B cell (primary cell): Measurements from ENCODE around the gene CLEC19A. TPM values are rescaled to one million over a fixed set of nuclear protein-coding genes. Genes with fewer than 3 reads are reported as not detected.

Source experiments
- ATAC-seq: fragments of 200-7000 bp; cut with Tn5 transposase; one replicate; pipeline ENCODE4 v1.10.0; 2021; ENCODE audit warnings: low read depth, mild to moderate bottlenecking, moderate number of reproducible peaks, moderate library complexity
- CTCF ChIA-PET: fragments of 350-600 bp; sonication (Branson Sonifier 250); formaldehyde crosslinking; loops from one replicate; lab custom pipeline; 2021; ENCODE audit warnings: antibody characterized with exemption, inconsistent platforms; lab: Charles Lee
- POLR2A ChIA-PET: fragments of 350-600 bp; sonication (Branson Sonifier 250); formaldehyde crosslinking; loops from one replicate; lab custom pipeline; 2021; ENCODE audit warnings: antibody characterized with exemption; lab: Charles Lee
- DNase-seq: peaks from one replicate; pipeline ENCODE4 v3.0.0; 2013
- H2AFZ ChIP-seq: 2 replicates; pipeline ENCODE4 v1.6.1; 2012; ENCODE audit warnings: mild to moderate bottlenecking, low read depth, low read length; ENCODE audit not compliant: insufficient read depth, poor library complexity, severe bottlenecking
- H3K27ac ChIP-seq, 2 donors: 1 replicate in 1 of 2; 2 replicates in 1 of 2; pipeline ENCODE4 v1.5.1; 2012 to 2013; ENCODE audit warnings: low read length in 2 of 2, mild to moderate bottlenecking in 2 of 2, moderate library complexity in 1 of 2
- H3K27me3 ChIP-seq, 4 experiments: fragments of 200-600 bp in 1 of 4; sonication (generic) in 1 of 4; replicated peaks in 1 of 4; 1 replicate in 2 of 4; 2 replicates in 2 of 4; pipeline versions ENCODE4 v1.6.1 to v1.7.0; 2013 to 2016; ENCODE audit warnings: low read length in 3 of 4, mild to moderate bottlenecking in 2 of 4, mixed read lengths in 1 of 4, moderate library complexity in 1 of 4; ENCODE audit not compliant: insufficient read depth in 4 of 4, control insufficient read depth in 3 of 4; ENCODE audit errors: control extremely low read depth in 1 of 4
- H3K36me3 ChIP-seq, 2 experiments: replicated peaks in 1 of 2; 1 replicate in 1 of 2; 2 replicates in 1 of 2; pipeline versions ENCODE4 v1.6.1 to v1.7.1; 2013; ENCODE audit warnings: low read length in 1 of 2; ENCODE audit not compliant: insufficient read depth in 2 of 2, control insufficient read depth in 1 of 2; ENCODE audit errors: control extremely low read depth in 1 of 2, extremely low read depth in 1 of 2
- H3K4me1 ChIP-seq, 2 donors: fragments of 200-600 bp in 1 of 2; sonication (generic) in 1 of 2; 1 replicate in 1 of 2; 2 replicates in 1 of 2; pipeline versions ENCODE4 v1.5.1 to v1.6.1; 2013 to 2017; ENCODE audit warnings: low read length in 2 of 2; ENCODE audit not compliant: control insufficient read depth in 2 of 2, insufficient read depth in 2 of 2
- H3K4me2 ChIP-seq: replicated peaks from 2 replicates; pipeline ENCODE3; 2012; ENCODE audit warnings: mild to moderate bottlenecking, low read depth, low read length; ENCODE audit not compliant: poor library complexity, severe bottlenecking
- H3K4me3 ChIP-seq, 5 experiments: fragments of 200-600 bp in 1 of 5; sonication (generic) in 1 of 5; 1 replicate in 3 of 5; 2 replicates in 2 of 5; pipeline versions ENCODE4 v1.5.1 to v1.7.0; 2011 to 2016; ENCODE audit warnings: low read length in 4 of 5, mild to moderate bottlenecking in 4 of 5, low read depth in 2 of 5, control low read depth in 1 of 5, moderate library complexity in 1 of 5; ENCODE audit not compliant: insufficient read depth in 1 of 5; ENCODE audit errors: control extremely low read depth in 1 of 5, extremely low read depth in 1 of 5
- H3K79me2 ChIP-seq: fragments of 200-600 bp; sonication (generic); one replicate; pipeline ENCODE4 v1.6.0; 2016; ENCODE audit warnings: low read length; ENCODE audit not compliant: control insufficient read depth, insufficient read depth
- H3K9ac ChIP-seq: fragments of 200-600 bp; sonication (generic); 2 replicates; pipeline ENCODE4 v1.6.1; 2017; ENCODE audit warnings: mild to moderate bottlenecking, low read length, moderate library complexity
- H3K9me3 ChIP-seq, 3 donors: one replicate each; pipeline versions ENCODE4 v1.6.1 to v1.7.1; 2013; ENCODE audit warnings: low read length in 2 of 3; ENCODE audit not compliant: control insufficient read depth in 2 of 3, insufficient read depth in 1 of 3; ENCODE audit errors: control extremely low read depth in 1 of 3
- H4K20me1 ChIP-seq: 2 replicates; pipeline ENCODE4 v1.6.0; 2012; ENCODE audit warnings: mild to moderate bottlenecking, low read length; ENCODE audit not compliant: insufficient read depth, control insufficient read depth, poor library complexity, severe bottlenecking
- H3K27ac Mint-ChIP-seq: one replicate; pipeline ENCODE4 v1.8.0; 2021; ENCODE audit warnings: mixed read lengths
- H3K27me3 Mint-ChIP-seq: one replicate; pipeline ENCODE4 v1.8.0; 2021; ENCODE audit warnings: mixed read lengths
- H3K4me1 Mint-ChIP-seq: one replicate; pipeline ENCODE4 v1.8.0; 2021; ENCODE audit warnings: mixed read lengths
- H3K4me3 Mint-ChIP-seq: one replicate; pipeline ENCODE4 v1.8.0; 2021; ENCODE audit warnings: mixed read lengths
- H3K9me3 Mint-ChIP-seq: one replicate; pipeline ENCODE4 v1.8.0; 2022; ENCODE audit warnings: mixed read lengths; ENCODE audit not compliant: insufficient read depth
- EZH2 ChIP-seq: IDR thresholded peaks from 2 replicates; pipeline ENCODE4 v1.6.1; 2012; ENCODE audit warnings: borderline replicate concordance, low read depth, mild to moderate bottlenecking, moderate library complexity, low read length; ENCODE audit not compliant: insufficient read depth, poor library complexity, severe bottlenecking
- WGBS: methylation state at CpG from one replicate; pipeline ENCODE4 v1.1.5; 2013; ENCODE audit warnings: missing lambda C conversion rate; ENCODE audit not compliant: insufficient coverage; 5-methylcytosine and 5-hydroxymethylcytosine counted together
- intact Hi-C: fragments of 100-400 bp; cut with micrococcal nuclease; formaldehyde crosslinking; loops from one replicate; pipeline ENCODE4 v1.10.0; 2022
- polyA plus RNA-seq: library from polyadenylated mRNA; depleted of rRNA; stranded (reverse); fragments of >200 nt; gene quantifications from 2 replicates; pipeline ENCODE4 v1.2.3, GENCODE V29; 2012
- total RNA-seq, 2 donors: library from RNA; stranded (reverse); fragments of 120-200 nt in 1 of 2; gene quantifications; 1 replicate in 1 of 2; 2 replicates in 1 of 2; pipeline versions ENCODE4 v1.2.3 to v1.2.4, GENCODE V29; 2013 to 2022
- TF ChIP-seq, protein P1 (sequence below): fragments of 200-600 bp; IDR thresholded peaks from one replicate; pipeline ENCODE4 v1.8.0; 2022; ENCODE audit warnings: antibody characterized with exemption, mild to moderate bottlenecking

The CLEC19A gene
- total and polyA plus RNA-seq, 2 donors (not counting 1 experiment from before 2014, with no cell fraction given), result not detected

DNA sequence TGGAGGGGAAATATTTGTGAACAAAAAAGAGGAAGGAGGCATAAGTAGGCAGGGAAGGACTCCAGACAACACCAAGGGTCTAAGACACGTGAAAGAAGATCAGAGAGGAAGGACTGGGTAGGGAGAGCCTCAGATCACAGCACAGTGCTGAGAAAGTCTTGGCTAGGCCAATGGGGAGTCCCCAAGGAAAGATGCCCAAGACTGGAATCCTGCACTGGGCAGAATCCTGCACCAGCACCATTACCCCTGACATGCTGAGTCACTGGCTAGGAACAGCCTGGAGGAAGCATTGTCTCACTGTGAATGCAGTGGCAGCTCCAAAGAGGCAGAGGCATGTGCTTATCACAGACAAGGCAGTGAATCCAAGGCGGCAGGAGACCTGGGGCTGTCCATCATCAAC is 19.2 kb downstream of the CLEC19A start:
- Mint-ChIP-seq H3K27ac (no peak overlapping the region), H3K4me3 (no peak overlapping the region), H3K9me3 (peaks cover 2% of the 10 kb centered on the region), H3K4me1 (peaks cover 2% of the 10 kb centered on the region), H3K27me3 (peaks cover 7% of the 10 kb centered on the region)
- no peaks in the 10 kb centered on the region for H3K4me1 ChIP-seq
- no peak for ATAC-seq
- intact Hi-C loops, result no loop called here
- 22% methylated on average over 2 of the region's 2 CpGs for WGBS
- TF ChIP-seq, protein P1, sequence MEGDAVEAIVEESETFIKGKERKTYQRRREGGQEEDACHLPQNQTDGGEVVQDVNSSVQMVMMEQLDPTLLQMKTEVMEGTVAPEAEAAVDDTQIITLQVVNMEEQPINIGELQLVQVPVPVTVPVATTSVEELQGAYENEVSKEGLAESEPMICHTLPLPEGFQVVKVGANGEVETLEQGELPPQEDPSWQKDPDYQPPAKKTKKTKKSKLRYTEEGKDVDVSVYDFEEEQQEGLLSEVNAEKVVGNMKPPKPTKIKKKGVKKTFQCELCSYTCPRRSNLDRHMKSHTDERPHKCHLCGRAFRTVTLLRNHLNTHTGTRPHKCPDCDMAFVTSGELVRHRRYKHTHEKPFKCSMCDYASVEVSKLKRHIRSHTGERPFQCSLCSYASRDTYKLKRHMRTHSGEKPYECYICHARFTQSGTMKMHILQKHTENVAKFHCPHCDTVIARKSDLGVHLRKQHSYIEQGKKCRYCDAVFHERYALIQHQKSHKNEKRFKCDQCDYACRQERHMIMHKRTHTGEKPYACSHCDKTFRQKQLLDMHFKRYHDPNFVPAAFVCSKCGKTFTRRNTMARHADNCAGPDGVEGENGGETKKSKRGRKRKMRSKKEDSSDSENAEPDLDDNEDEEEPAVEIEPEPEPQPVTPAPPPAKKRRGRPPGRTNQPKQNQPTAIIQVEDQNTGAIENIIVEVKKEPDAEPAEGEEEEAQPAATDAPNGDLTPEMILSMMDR, result no peak
- no peak for TF ChIP-seq EZH2
- POLR2A ChIA-PET, result no interaction called here
- H2AFZ ChIP-seq, result no peak overlapping the region
- no peaks in the 10 kb centered on the region for H3K36me3 ChIP-seq
- H3K9ac ChIP-seq, result no peak overlapping the region
- no peak overlapping the region for H3K27ac ChIP-seq
- H3K79me2 ChIP-seq, result no peaks in the 10 kb centered on the region
- no peaks in the 10 kb centered on the region for H4K20me1 ChIP-seq
- H3K4me3 ChIP-seq, result no peak overlapping the region
- DNase-seq, result no peak
- no peaks in the 10 kb centered on the region for H3K9me3 ChIP-seq
- H3K27me3 ChIP-seq, result peaks cover 0 to 6% (median 0%) of the 10 kb centered on the region in 4 experiments
- H3K4me2 ChIP-seq, result no peak overlapping the region
- CTCF ChIA-PET, result no interaction called here

DNA sequence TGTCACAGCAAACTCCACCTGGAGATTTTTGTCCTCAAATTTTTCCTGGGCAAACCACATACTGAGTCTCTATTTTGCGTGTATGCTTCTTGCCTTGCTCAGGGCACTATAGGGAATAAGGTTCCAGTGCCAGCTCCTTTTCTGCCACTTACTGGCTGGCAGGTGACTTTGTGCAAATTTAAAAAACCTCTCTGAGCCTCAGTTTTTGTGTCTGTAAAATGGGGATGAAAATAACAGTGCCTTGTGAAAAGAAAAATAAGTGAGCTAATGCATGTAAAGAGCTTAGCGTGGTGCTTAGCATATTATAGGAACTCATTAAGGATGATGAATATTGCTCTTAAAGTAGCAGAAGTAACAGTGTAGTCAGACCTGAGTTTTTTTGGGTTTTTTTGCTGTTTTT is 19.9 kb downstream of the CLEC19A start:
- 88% methylated on average over 2 of the region's 2 CpGs for whole genome bisulfite sequencing
- intact Hi-C loops, result no loop called here
- Histone ChIP-seq H3K4me1 (no peaks in the 10 kb centered on the region), H2AFZ (no peak overlapping the region), H4K20me1 (no peaks in the 10 kb centered on the region), H3K27ac (no peak overlapping the region), H3K4me2 (no peak overlapping the region), H3K4me3 (no peak overlapping the region), H3K36me3 (no peaks in the 10 kb centered on the region), H3K27me3 (peaks cover 0 to 6% (median 0%) of the 10 kb centered on the region in 4 experiments), H3K9me3 (no peaks in the 10 kb centered on the region), H3K79me2 (no peaks in the 10 kb centered on the region), H3K9ac (no peak overlapping the region)
- Mint-ChIP-seq H3K4me3 (no peak overlapping the region), H3K27me3 (peaks cover 6% of the 10 kb centered on the region), H3K4me1 (peaks cover 2% of the 10 kb centered on the region), H3K27ac (no peak overlapping the region), H3K9me3 (peaks cover 2% of the 10 kb centered on the region)
- no peak for DNase-seq
- POLR2A ChIA-PET, result no interaction called here
- TF ChIP-seq EZH2, result no peak
- TF ChIP-seq, protein P1, result no peak
- ATAC-seq, result no peak
- CTCF ChIA-PET, result interaction anchor here (0.5 kb wide), 1 partner anchor 332 kb away, joined by 4 read pairs; no protein-coding TSS in a partner anchor
